ENCODE results near the gene SRSF4. TPM values are rescaled to one million over a fixed set of nuclear protein-coding genes. Genes with fewer than 3 reads are reported as not detected.

The SRSF4 gene
- total and polyA plus RNA-seq, 7 donors, result 42.2 to 84.8 (median 69.0) TPM

- 80 to 85% (median 83%) methylated on average over 6 of the region's 6 CpGs for WGBS, 3 donors
- TF ChIP-seq, protein P1, sequence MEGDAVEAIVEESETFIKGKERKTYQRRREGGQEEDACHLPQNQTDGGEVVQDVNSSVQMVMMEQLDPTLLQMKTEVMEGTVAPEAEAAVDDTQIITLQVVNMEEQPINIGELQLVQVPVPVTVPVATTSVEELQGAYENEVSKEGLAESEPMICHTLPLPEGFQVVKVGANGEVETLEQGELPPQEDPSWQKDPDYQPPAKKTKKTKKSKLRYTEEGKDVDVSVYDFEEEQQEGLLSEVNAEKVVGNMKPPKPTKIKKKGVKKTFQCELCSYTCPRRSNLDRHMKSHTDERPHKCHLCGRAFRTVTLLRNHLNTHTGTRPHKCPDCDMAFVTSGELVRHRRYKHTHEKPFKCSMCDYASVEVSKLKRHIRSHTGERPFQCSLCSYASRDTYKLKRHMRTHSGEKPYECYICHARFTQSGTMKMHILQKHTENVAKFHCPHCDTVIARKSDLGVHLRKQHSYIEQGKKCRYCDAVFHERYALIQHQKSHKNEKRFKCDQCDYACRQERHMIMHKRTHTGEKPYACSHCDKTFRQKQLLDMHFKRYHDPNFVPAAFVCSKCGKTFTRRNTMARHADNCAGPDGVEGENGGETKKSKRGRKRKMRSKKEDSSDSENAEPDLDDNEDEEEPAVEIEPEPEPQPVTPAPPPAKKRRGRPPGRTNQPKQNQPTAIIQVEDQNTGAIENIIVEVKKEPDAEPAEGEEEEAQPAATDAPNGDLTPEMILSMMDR (IDR thresholded peaks at IDR 0.05), result no peak
- ATAC-seq, result no peak
- no peak for DNase-seq
- Histone ChIP-seq H3K4me1 (no peaks in the 10 kb centered on the region), H3K27me3 (ENCODE audit: insufficient read depth in 3 of 3, low read length in 2 of 3) (peaks cover 0 to 19% (median 5%) of the 10 kb centered on the region in 3 donors), H3K27ac (no peak overlapping the region), H3K9me3 (no peaks in the 10 kb centered on the region), H3K36me3 (ENCODE audit: insufficient read depth in 1 of 2, low read depth in 1 of 2) (no peaks in the 10 kb centered on the region), H3K4me3 (no peak overlapping the region)
- intact Hi-C loops (cut with DNase I), result no loop called here
Observed at GRCh38 chr1:29128739-29129138, 53.0 kb downstream of the SRSF4 start.

GRCh38 chr1:29126198-29126597 is 55.5 kb downstream of the SRSF4 start:
- WGBS, 3 donors, result 97 to 98% (median 98%) methylated on average over 6 of the region's 6 CpGs
- H3K27ac ChIP-seq, result no peak overlapping the region

GRCh38 chr1:29125788-29126187 is 55.9 kb downstream of the SRSF4 start:
- Histone ChIP-seq H3K9me3 (no peaks in the 10 kb centered on the region), H3K36me3 (ENCODE audit: insufficient read depth in 1 of 2, low read depth in 1 of 2) (no peaks in the 10 kb centered on the region), H3K4me1 (peaks cover 6% of the 10 kb centered on the region), H3K27ac (no peak overlapping the region), H3K4me3 (no peak overlapping the region), H3K27me3 (ENCODE audit: insufficient read depth in 3 of 3, low read length in 2 of 3) (peaks cover 0 to 48% (median 11%) of the 10 kb centered on the region in 3 donors)
- intact Hi-C loops (cut with DNase I), result no loop called here
- no peak for DNase-seq
- TF ChIP-seq, protein P1 (IDR thresholded peaks at IDR 0.05), result no peak
- 87 to 89% (median 87%) methylated on average over 6 of the region's 6 CpGs for WGBS, 3 donors
- ATAC-seq, result no peak

More at GRCh38 chr1:29126198-29126597, 55.5 kb downstream of the SRSF4 start:
- intact Hi-C loops (cut with DNase I), result no loop called here
- Histone ChIP-seq H3K27me3 (ENCODE audit: insufficient read depth in 3 of 3, low read length in 2 of 3) (peaks cover 0 to 44% (median 7%) of the 10 kb centered on the region in 3 donors), H3K36me3 (ENCODE audit: insufficient read depth in 1 of 2, low read depth in 1 of 2) (no peaks in the 10 kb centered on the region), H3K4me1 (peaks cover 6% of the 10 kb centered on the region), H3K9me3 (no peaks in the 10 kb centered on the region), H3K4me3 (no peak overlapping the region)
- DNase-seq, result no peak
- TF ChIP-seq, protein P1 (IDR thresholded peaks at IDR 0.05), result no peak
- no peak for ATAC-seq

GRCh38 chr1:29125237-29125641 is 56.5 kb downstream of the SRSF4 start:
- H3K27ac ChIP-seq, result peak overlapping the region; percentile 73
- 47 to 66% (median 60%) methylated on average over 13 to 14 of the region's 14 CpGs for WGBS, 3 donors
- intact Hi-C loops (cut with DNase I), result no loop called here
- TF ChIP-seq, protein P1 (IDR thresholded peaks at IDR 0.05), result no peak
- DNase-seq (no peak), ATAC-seq (no peak)
- peaks cover 0 to 50% (median 16%) of the 10 kb centered on the region in 3 donors for H3K27me3 ChIP-seq (ENCODE audit: insufficient read depth in 3 of 3, low read length in 2 of 3)
- no peaks in the 10 kb centered on the region for H3K9me3 ChIP-seq
- H3K36me3 ChIP-seq (ENCODE audit: insufficient read depth in 1 of 2, low read depth in 1 of 2), result no peaks in the 10 kb centered on the region
- peaks cover 6% of the 10 kb centered on the region for H3K4me1 ChIP-seq
- H3K4me3 ChIP-seq, result peak overlapping the region; percentile 77

Data from psoas muscle (tissue), 8 donors.